ENCODE data around the gene NCOA1. TPM values are rescaled to one million over a fixed set of nuclear protein-coding genes. Genes with fewer than 3 reads are reported as not detected.
"Not testable (repeated sequence)": the region's sequence is repeated elsewhere in the genome, so short reads cannot be mapped to it uniquely, and the experiment has no call there.

NCOA1 gene
- total and polyA plus RNA-seq, 2 of the 4 experiments (the other 2 are of a cell fraction) = 6.7 to 11.3 TPM

GRCh38 chr2:24678066-24678465 lies 187.0 kb downstream of the NCOA1 start:
- DNase-seq; H3K9ac ChIP-seq (ENCODE audit: low read depth, low read length); H4K91ac ChIP-seq (ENCODE audit: insufficient read depth, low read depth, low read length); H4K5ac ChIP-seq (ENCODE audit: low read depth, low read length); H4K8ac ChIP-seq (ENCODE audit: low read depth in 2 of 2, low read length in 2 of 2); H3K9me3 ChIP-seq (ENCODE audit: control insufficient read depth, insufficient read depth, low read length); H3K56ac ChIP-seq (ENCODE audit: extremely low read depth, insufficient read depth, low read length); in situ Hi-C loops (cut with MboI; ENCODE audit: low sequenced_read_pairs); H3K36me3 ChIP-seq (ENCODE audit: control insufficient read depth, insufficient read depth, low read length); H3K14ac ChIP-seq (replicated peaks; ENCODE audit: low read depth, low read length); H3K4me1 ChIP-seq (ENCODE audit: control insufficient read depth, insufficient read depth, low read length); H3K79me1 ChIP-seq (ENCODE audit: low read depth in 1 of 2, low read length in 2 of 2); H2BK15ac ChIP-seq (ENCODE audit: low read depth, low read length); H2AK5ac ChIP-seq (ENCODE audit: low read depth, low read length); intact Hi-C loops (cut with micrococcal nuclease); CTCF ChIA-PET; H3K4ac ChIP-seq (ENCODE audit: low read depth, low read length); H3K23ac ChIP-seq (ENCODE audit: low read depth, low read length); H3K18ac ChIP-seq (ENCODE audit: low read depth, low read length); dilution Hi-C loops (cut with HindIII; ENCODE audit: low sequenced_read_pairs, unreplicated experiment); H3K27me3 ChIP-seq (ENCODE audit: control insufficient read depth, insufficient read depth, low read length); POLR2A ChIA-PET (ENCODE audit: unreplicated experiment); ATAC-seq (ENCODE audit: low read depth); H4K20me1 ChIP-seq (ENCODE audit: insufficient read depth, low read length); H2BK5ac ChIP-seq (ENCODE audit: low read depth, low read length, poor library complexity, severe bottlenecking); H3K27ac ChIP-seq (ENCODE audit: insufficient read depth, low read length); H3K9me1 ChIP-seq (ENCODE audit: insufficient read depth, low read length); H3K4me3 ChIP-seq (ENCODE audit: insufficient read depth, low read depth, low read length); H2AK9ac ChIP-seq (replicated peaks; ENCODE audit: low read depth, low read length, poor library complexity); H2BK120ac ChIP-seq (ENCODE audit: low read depth, low read length); H3K4me2 ChIP-seq (ENCODE audit: low read depth, low read length); H2AFZ ChIP-seq (replicated peaks; ENCODE audit: low read length, poor library complexity); H2BK20ac ChIP-seq (ENCODE audit: low read depth, low read length); BruUV-seq (replicated peaks): not testable (repeated sequence)

Measured in IMR-90 (cell line).